ENCODE measurements around the gene R3HDM2.
A peak's percentile ranks its signal among the peaks of the same experiment; 100 is the strongest.

R3HDM2 gene

DNA sequence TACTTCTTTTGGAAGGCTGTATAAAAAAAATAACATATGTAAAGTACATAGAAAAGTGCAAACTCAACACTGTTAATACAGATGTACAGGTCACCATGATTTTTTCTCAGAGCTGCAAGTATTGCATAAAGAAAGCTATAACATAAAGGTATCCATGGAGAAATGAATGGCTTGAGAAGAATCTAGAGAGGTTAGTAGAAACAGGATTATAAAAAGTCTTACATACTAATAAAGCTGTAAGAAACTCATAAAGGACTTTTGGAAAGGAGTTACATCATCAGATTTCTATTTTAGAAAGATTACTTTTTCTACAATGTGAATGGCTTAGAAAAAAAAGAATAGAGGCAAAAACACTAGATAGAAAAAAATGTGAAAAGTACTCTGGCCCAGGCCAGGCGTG, 46.4 kb downstream of the R3HDM2 start:
- TF ChIP-seq, protein P1, sequence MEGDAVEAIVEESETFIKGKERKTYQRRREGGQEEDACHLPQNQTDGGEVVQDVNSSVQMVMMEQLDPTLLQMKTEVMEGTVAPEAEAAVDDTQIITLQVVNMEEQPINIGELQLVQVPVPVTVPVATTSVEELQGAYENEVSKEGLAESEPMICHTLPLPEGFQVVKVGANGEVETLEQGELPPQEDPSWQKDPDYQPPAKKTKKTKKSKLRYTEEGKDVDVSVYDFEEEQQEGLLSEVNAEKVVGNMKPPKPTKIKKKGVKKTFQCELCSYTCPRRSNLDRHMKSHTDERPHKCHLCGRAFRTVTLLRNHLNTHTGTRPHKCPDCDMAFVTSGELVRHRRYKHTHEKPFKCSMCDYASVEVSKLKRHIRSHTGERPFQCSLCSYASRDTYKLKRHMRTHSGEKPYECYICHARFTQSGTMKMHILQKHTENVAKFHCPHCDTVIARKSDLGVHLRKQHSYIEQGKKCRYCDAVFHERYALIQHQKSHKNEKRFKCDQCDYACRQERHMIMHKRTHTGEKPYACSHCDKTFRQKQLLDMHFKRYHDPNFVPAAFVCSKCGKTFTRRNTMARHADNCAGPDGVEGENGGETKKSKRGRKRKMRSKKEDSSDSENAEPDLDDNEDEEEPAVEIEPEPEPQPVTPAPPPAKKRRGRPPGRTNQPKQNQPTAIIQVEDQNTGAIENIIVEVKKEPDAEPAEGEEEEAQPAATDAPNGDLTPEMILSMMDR (conservative IDR thresholded peaks at IDR 0.05; ENCODE audit: low read length), result no peak
- H3K4me3 ChIP-seq (ENCODE audit: low read length), result no peak overlapping the region
- DNase-seq (ENCODE audit: low read depth), result no peak

GRCh38 chr12:57381693-57382220, 49.1 kb downstream of the R3HDM2 start:
- TF ChIP-seq, protein P1 (conservative IDR thresholded peaks at IDR 0.05; ENCODE audit: low read length), result no peak
- no peak for DNase-seq (ENCODE audit: low read depth)
- no peak overlapping the region for H3K4me3 ChIP-seq (ENCODE audit: low read length)

DNA sequence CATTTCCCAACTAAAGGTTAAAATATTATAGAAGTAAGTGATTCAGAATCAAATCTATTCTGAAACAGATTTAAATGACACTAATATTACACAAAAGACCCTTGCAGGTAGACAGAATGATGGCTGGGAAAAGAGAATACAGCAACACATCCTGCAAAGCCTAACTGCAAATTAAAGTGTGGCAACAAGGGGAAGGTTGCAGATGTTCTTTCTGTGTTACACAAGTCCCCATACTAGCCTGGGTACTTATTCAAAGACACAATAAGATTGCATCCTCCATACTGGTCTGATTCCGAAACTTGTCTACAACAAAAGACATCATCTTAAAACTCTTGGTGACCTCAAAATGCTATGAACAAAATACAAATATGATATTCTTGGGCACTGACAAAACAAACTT, 50.5 kb downstream of the R3HDM2 start:
- H3K4me3 ChIP-seq (ENCODE audit: low read length), result no peak overlapping the region
- no peak for DNase-seq (ENCODE audit: low read depth)
- TF ChIP-seq, protein P1 (conservative IDR thresholded peaks at IDR 0.05; ENCODE audit: low read length), result no peak

DNA sequence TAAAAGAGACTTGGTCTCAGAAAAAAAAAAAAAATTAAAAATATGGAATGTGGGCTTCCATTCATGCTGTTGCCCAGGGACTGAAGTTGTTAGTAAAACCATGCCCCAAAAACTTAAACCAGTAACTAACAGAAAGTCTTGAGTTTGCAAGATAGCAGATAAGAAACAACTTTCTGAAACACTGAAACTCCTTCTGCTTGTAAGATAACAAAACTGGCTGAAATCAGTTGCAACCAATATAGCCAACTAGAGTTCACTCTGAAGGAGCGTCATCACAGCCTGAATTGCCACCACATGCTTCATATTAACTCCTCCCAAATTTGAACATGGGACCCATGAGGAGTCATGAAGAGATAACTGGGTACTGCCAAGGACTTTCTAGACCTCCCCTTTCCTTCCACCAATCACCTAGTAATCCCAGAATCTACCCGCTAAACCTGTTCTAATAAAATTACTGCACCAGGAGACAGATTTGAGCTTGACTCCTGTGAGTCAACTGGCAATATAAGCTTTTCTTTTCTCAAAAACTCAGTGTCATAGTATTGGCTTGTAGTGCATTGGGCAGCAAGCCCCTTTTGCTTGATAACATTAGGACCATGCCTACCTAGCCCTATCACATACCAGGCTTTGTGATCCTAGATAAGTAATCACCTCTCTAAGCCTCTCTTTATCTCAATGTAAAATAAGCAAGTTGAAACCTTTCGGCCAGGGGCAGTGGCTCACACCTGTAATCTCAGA, 53.6 kb downstream of the R3HDM2 start:
- no peak for DNase-seq (ENCODE audit: low read depth)
- no peak overlapping the region for H3K4me3 ChIP-seq (ENCODE audit: low read length)
- TF ChIP-seq, protein P1 (conservative IDR thresholded peaks at IDR 0.05; ENCODE audit: low read length), result no peak

DNA sequence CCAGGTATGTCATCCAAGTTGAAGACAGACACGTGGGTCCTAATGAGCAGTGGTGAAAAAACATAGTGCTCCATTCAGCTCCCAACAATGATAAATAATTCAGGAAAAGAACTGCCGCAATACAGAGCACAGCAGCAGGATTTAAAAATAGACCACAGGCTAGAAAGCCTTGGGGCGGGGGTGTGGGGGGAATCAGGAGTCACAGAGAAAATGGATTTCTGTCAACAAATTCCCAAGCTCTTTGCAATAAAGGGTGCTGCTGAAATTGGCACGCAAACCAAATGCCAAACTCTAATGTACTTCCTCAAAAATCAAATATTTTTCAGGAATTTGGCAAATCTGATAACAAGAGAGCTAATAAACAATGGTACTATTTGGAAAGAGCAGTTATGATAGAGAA, 58.6 kb downstream of the R3HDM2 start:
- TF ChIP-seq, protein P1 (conservative IDR thresholded peaks at IDR 0.05; ENCODE audit: low read length), result no peak
- H3K4me3 ChIP-seq (ENCODE audit: low read length), result no peak overlapping the region
- DNase-seq (ENCODE audit: low read depth), result peak; percentile 24

GRCh38 chr12:57370696-57371095, 60.1 kb downstream of the R3HDM2 start:
- DNase-seq (ENCODE audit: low read depth), result peak; percentile 78
- no peak overlapping the region for H3K4me3 ChIP-seq (ENCODE audit: low read length)
- TF ChIP-seq, protein P1 (conservative IDR thresholded peaks at IDR 0.05; ENCODE audit: low read length), result no peak

DNA sequence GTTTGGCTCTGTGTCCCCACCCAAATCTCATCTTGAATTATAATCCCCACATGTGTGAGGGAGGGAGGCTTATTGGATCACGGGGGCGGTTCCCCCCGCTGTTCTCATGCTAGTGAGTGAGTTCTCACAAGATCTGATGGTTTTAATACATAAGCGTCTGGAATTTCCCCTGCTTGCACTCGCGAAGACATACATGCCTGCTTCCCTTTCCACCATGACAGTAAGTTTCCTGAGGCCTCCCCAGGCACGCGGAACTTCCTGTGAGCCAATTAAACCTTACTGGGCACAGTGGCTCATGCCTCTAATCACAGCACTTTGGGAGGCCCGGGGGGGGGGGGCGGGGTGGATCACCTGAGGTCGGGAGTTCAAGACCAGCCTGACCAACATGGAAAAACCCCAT, 60.8 kb downstream of the R3HDM2 start:
- DNase-seq (ENCODE audit: low read depth), result no peak
- no peak overlapping the region for H3K4me3 ChIP-seq (ENCODE audit: low read length)
- TF ChIP-seq, protein P1 (conservative IDR thresholded peaks at IDR 0.05; ENCODE audit: low read length), result no peak

Measured in AG10803 (cell line).